Measurements from ENCODE around the gene PCCB. TPM values are rescaled to one million over a fixed set of nuclear protein-coding genes. Genes with fewer than 3 reads are reported as not detected.

The PCCB gene
- total and polyA plus RNA-seq, 2 donors (not counting 1 experiment from before 2014, with no cell fraction given), result 12.1 to 15.5 TPM

GRCh38 chr3:136232413-136232812 is 17.7 kb upstream of the PCCB start:
- intact Hi-C loops (cut with micrococcal nuclease), result no loop called here
- Mint-ChIP-seq H3K4me3 (no peak overlapping the region), H3K9me3 (ENCODE audit: insufficient read depth) (no peaks in the 10 kb centered on the region), H3K27ac (no peak overlapping the region), H3K4me1 (no peaks in the 10 kb centered on the region), H3K27me3 (peaks cover 7% of the 10 kb centered on the region)
- no peak for TF ChIP-seq EZH2 (IDR thresholded peaks at IDR 0.05; ENCODE audit: borderline replicate concordance, insufficient read depth, low read depth, low read length, poor library complexity, severe bottlenecking)
- DNase-seq (no peak), ATAC-seq (ENCODE audit: low read depth) (no peak)
- no peak overlapping the region for H3K4me2 ChIP-seq (replicated peaks; ENCODE audit: low read depth, low read length, poor library complexity, severe bottlenecking)
- no peaks in the 10 kb centered on the region for H4K20me1 ChIP-seq (ENCODE audit: control insufficient read depth, insufficient read depth, low read length, poor library complexity, severe bottlenecking)
- ChIA-PET CTCF (interaction anchor here (1.3 kb wide), 1 partner anchor 781 kb away, joined by 3 read pairs; no protein-coding TSS in a partner anchor), POLR2A (no interaction called here)
- H3K4me1 ChIP-seq (ENCODE audit: control insufficient read depth in 2 of 2, insufficient read depth in 2 of 2, low read length in 2 of 2), result no peaks in the 10 kb centered on the region
- no peaks in the 10 kb centered on the region for H3K36me3 ChIP-seq (replicated peaks in 1 of 2; ENCODE audit: control extremely low read depth in 1 of 2, control insufficient read depth in 1 of 2, extremely low read depth in 1 of 2, insufficient read depth in 2 of 2, low read length in 1 of 2)
- no peaks in the 10 kb centered on the region for H3K27me3 ChIP-seq (replicated peaks in 1 of 4; ENCODE audit: control extremely low read depth in 1 of 4, control insufficient read depth in 3 of 4, insufficient read depth in 4 of 4, low read length in 3 of 4)
- no peak overlapping the region for H2AFZ ChIP-seq (ENCODE audit: insufficient read depth, low read depth, low read length, poor library complexity, severe bottlenecking)
- peaks cover 0 to 4% (median 0%) of the 10 kb centered on the region in 3 donors for H3K9me3 ChIP-seq (ENCODE audit: control extremely low read depth in 1 of 3, control insufficient read depth in 2 of 3, insufficient read depth in 1 of 3, low read length in 2 of 3)
- WGBS (ENCODE audit: insufficient coverage), result 75% methylated on average over 2 of the region's 2 CpGs
- H3K4me3 ChIP-seq (ENCODE audit: control extremely low read depth in 1 of 5, extremely low read depth in 1 of 5, insufficient read depth in 1 of 5, low read depth in 2 of 5, low read length in 4 of 5), result no peak overlapping the region
- H3K79me2 ChIP-seq (ENCODE audit: control insufficient read depth, insufficient read depth, low read length), result no peaks in the 10 kb centered on the region
- H3K9ac ChIP-seq (ENCODE audit: low read length), result no peak overlapping the region
- H3K27ac ChIP-seq (ENCODE audit: low read length in 2 of 2), result no peak overlapping the region

- no peaks in the 10 kb centered on the region for H3K79me2 ChIP-seq (ENCODE audit: control insufficient read depth, insufficient read depth, low read length)
- peaks cover 0 to 3% (median 0%) of the 10 kb centered on the region in 3 donors for H3K9me3 ChIP-seq (ENCODE audit: control extremely low read depth in 1 of 3, control insufficient read depth in 2 of 3, insufficient read depth in 1 of 3, low read length in 2 of 3)
- CTCF ChIA-PET, result no interaction called here
- ATAC-seq (ENCODE audit: low read depth), result no peak
- H3K27me3 ChIP-seq (replicated peaks in 1 of 4; ENCODE audit: control extremely low read depth in 1 of 4, control insufficient read depth in 3 of 4, insufficient read depth in 4 of 4, low read length in 3 of 4), result no peaks in the 10 kb centered on the region
- no CpG with 5 or more reads among the region's 1 CpG for WGBS (ENCODE audit: insufficient coverage)
- Mint-ChIP-seq H3K4me3 (no peak overlapping the region), H3K27ac (no peak overlapping the region), H3K4me1 (no peaks in the 10 kb centered on the region), H3K9me3 (ENCODE audit: insufficient read depth) (no peaks in the 10 kb centered on the region), H3K27me3 (peaks cover 10% of the 10 kb centered on the region)
- H3K27ac ChIP-seq (ENCODE audit: low read length in 2 of 2), result no peak overlapping the region
- H3K9ac ChIP-seq (ENCODE audit: low read length), result no peak overlapping the region
- no peak overlapping the region for H3K4me3 ChIP-seq (ENCODE audit: control extremely low read depth in 1 of 5, extremely low read depth in 1 of 5, insufficient read depth in 1 of 5, low read depth in 2 of 5, low read length in 4 of 5)
- H4K20me1 ChIP-seq (ENCODE audit: control insufficient read depth, insufficient read depth, low read length, poor library complexity, severe bottlenecking), result no peaks in the 10 kb centered on the region
- no peak overlapping the region for H2AFZ ChIP-seq (ENCODE audit: insufficient read depth, low read depth, low read length, poor library complexity, severe bottlenecking)
- DNase-seq, result no peak
- H3K4me2 ChIP-seq (replicated peaks; ENCODE audit: low read depth, low read length, poor library complexity, severe bottlenecking), result no peak overlapping the region
- no peak for TF ChIP-seq CTCF (IDR thresholded peaks at IDR 0.05)
- no peak for TF ChIP-seq EZH2 (IDR thresholded peaks at IDR 0.05; ENCODE audit: borderline replicate concordance, insufficient read depth, low read depth, low read length, poor library complexity, severe bottlenecking)
- POLR2A ChIA-PET, result no interaction called here
- intact Hi-C loops (cut with micrococcal nuclease), result no loop called here
- H3K4me1 ChIP-seq (ENCODE audit: control insufficient read depth in 2 of 2, insufficient read depth in 2 of 2, low read length in 2 of 2), result no peaks in the 10 kb centered on the region
- no peaks in the 10 kb centered on the region for H3K36me3 ChIP-seq (replicated peaks in 1 of 2; ENCODE audit: control extremely low read depth in 1 of 2, control insufficient read depth in 1 of 2, extremely low read depth in 1 of 2, insufficient read depth in 2 of 2, low read length in 1 of 2)
These were observed 14.6 kb upstream of the PCCB start for GRCh38 chr3:136235545-136235944.

Data from B cell (primary cell).